ENCODE measurements around the gene FAM234A. TPM values are rescaled to one million over a fixed set of nuclear protein-coding genes. Genes with fewer than 3 reads are reported as not detected.

FAM234A gene
- total RNA-seq, 2 donors from 2014 or later = 123 to 130 TPM

DNA sequence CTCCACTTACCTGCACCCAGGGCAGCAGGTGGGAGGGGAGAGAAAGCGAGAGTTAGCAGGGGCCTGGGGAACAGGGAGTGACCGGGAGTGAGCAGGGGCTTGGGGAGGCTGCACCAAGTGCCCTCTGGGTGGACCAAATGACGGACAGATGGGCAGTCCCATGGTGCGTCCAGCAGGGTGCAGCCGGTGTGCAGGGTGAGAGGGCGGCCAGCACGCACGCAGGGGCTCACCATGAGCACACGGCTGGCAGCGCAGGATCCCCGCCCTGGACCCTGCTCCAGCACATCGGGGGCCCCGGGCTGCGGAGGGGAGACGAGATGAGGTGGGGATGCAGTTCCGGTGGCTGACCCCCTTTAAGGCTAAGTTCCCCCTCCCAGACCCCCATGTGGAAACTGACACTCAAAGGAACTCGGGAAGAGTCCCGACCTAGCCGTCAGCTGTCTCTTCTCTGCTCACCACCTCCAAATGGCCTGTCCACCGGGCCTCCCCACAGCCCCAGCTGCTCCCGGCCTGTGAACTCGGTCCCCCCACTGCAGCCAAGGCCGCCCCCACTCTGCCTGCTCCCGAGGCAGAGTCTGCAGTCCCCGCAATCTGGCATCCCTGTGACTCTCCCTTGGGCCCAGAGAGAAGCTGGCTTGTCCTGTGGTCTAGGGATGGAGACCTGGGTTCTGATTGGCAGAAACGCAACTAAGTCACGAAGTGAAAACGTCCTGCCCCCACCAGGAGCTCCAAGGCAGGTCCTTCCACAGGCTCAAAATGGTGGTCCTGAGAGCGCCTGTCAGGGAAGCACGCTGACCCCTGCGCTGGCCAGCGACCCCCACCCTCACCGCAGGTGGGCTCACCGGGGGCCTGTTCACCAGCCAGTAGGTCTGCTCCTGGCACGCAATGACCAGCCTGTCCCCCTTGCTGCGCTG is 38.3 kb downstream of the FAM234A start:
- H3K9me3 Mint-ChIP-seq = no peaks in the 10 kb centered on the region
- no peak for DNase-seq
- H3K27ac Mint-ChIP-seq = no peak overlapping the region
- H3K9ac ChIP-seq (ENCODE audit: extremely low read depth, low read length, poor library complexity, severe bottlenecking) = no peak overlapping the region
- H3K27me3 Mint-ChIP-seq (ENCODE audit: insufficient read depth) = peaks cover 27% of the 10 kb centered on the region
- WGBS, 2 experiments (ENCODE audit: insufficient coverage in 1 of 2, insufficient read length in 1 of 2) = 87 to 89% methylated on average over 17 to 35 of the region's 36 CpGs
- no peaks in the 10 kb centered on the region for H3K36me3 Mint-ChIP-seq (ENCODE audit: low read depth)
- no peaks in the 10 kb centered on the region for H3K9me3 ChIP-seq (ENCODE audit: control insufficient read depth, low read length)
- H3K4me1 Mint-ChIP-seq = no peaks in the 10 kb centered on the region
- no peaks in the 10 kb centered on the region for H3K4me1 ChIP-seq (ENCODE audit: control insufficient read depth, insufficient read depth, low read length)
- peaks cover 27% of the 10 kb centered on the region for H3K27me3 ChIP-seq (ENCODE audit: control insufficient read depth, insufficient read depth, low read length, poor library complexity, severe bottlenecking)
- H3K4me3 Mint-ChIP-seq = no peak overlapping the region
- H3K4me3 ChIP-seq (ENCODE audit: low read length) = no peak overlapping the region
- H3K36me3 ChIP-seq (ENCODE audit: control insufficient read depth, insufficient read depth, low read length) = no peaks in the 10 kb centered on the region
- TF ChIP-seq, protein P1, sequence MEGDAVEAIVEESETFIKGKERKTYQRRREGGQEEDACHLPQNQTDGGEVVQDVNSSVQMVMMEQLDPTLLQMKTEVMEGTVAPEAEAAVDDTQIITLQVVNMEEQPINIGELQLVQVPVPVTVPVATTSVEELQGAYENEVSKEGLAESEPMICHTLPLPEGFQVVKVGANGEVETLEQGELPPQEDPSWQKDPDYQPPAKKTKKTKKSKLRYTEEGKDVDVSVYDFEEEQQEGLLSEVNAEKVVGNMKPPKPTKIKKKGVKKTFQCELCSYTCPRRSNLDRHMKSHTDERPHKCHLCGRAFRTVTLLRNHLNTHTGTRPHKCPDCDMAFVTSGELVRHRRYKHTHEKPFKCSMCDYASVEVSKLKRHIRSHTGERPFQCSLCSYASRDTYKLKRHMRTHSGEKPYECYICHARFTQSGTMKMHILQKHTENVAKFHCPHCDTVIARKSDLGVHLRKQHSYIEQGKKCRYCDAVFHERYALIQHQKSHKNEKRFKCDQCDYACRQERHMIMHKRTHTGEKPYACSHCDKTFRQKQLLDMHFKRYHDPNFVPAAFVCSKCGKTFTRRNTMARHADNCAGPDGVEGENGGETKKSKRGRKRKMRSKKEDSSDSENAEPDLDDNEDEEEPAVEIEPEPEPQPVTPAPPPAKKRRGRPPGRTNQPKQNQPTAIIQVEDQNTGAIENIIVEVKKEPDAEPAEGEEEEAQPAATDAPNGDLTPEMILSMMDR (conservative IDR thresholded peaks at IDR 0.05) = no peak
- H3K27ac ChIP-seq (ENCODE audit: low read depth, low read length) = no peak overlapping the region

DNA sequence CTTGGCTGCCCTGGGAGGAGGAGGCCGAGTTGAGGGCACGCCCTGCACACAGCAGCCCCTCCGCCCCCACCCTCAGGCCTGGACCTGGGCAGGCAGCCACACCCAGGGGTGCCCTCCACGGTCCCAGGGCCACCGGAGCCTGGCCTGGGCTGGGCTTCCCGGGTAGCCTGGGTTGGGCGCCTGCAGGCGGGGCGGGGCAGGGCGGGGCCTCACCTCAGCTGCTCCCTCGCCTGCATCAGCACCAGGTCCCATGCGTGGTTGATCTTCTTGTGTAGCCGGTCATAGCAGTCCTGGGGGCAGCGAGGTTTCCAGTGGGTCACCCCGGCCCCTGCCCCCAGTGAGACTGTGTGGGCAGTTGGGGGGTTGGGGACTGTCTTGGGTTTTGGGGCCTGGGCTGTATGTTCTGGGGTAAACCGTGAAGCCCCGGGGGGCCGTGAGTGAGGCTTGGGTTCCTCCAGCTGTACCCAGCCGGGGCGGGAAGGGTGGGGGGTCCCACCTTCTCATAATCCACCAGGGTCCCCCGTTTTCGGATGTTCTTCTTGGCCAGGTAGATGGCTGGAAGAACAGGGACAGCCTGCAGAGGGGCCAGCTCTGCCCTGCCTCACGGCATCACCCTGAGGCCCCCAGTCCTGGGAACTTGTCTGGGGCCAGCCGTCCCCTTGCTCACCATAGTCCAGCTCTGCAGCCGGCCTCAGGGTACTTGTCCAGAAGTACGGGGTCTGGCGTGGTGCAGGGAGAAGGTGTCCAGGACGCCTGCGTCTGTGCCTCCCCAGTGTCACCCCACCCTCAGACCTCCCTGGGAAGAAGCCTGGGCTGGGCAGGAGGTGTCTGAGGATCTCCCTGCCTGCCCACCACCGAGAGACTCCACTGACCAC is 39.2 kb downstream of the FAM234A start:
- no peak overlapping the region for H3K27ac ChIP-seq (ENCODE audit: low read depth, low read length)
- H3K9ac ChIP-seq (ENCODE audit: extremely low read depth, low read length, poor library complexity, severe bottlenecking) = no peak overlapping the region
- no peak overlapping the region for H3K4me3 Mint-ChIP-seq
- WGBS, 2 experiments (ENCODE audit: insufficient coverage in 1 of 2, insufficient read length in 1 of 2) = 90 to 91% methylated on average over 6 to 30 of the region's 30 CpGs
- no peak for DNase-seq
- no peak overlapping the region for H3K4me3 ChIP-seq (ENCODE audit: low read length)
- no peaks in the 10 kb centered on the region for H3K4me1 ChIP-seq (ENCODE audit: control insufficient read depth, insufficient read depth, low read length)
- H3K36me3 Mint-ChIP-seq (ENCODE audit: low read depth) = no peaks in the 10 kb centered on the region
- no peaks in the 10 kb centered on the region for H3K36me3 ChIP-seq (ENCODE audit: control insufficient read depth, insufficient read depth, low read length)
- H3K27me3 ChIP-seq (ENCODE audit: control insufficient read depth, insufficient read depth, low read length, poor library complexity, severe bottlenecking) = peaks cover 27% of the 10 kb centered on the region
- H3K9me3 ChIP-seq (ENCODE audit: control insufficient read depth, low read length) = no peaks in the 10 kb centered on the region
- H3K27ac Mint-ChIP-seq = no peak overlapping the region
- TF ChIP-seq, protein P1 (conservative IDR thresholded peaks at IDR 0.05) = no peak
- no peaks in the 10 kb centered on the region for H3K4me1 Mint-ChIP-seq
- H3K9me3 Mint-ChIP-seq = no peaks in the 10 kb centered on the region
- peaks cover 29% of the 10 kb centered on the region for H3K27me3 Mint-ChIP-seq (ENCODE audit: insufficient read depth)

DNA sequence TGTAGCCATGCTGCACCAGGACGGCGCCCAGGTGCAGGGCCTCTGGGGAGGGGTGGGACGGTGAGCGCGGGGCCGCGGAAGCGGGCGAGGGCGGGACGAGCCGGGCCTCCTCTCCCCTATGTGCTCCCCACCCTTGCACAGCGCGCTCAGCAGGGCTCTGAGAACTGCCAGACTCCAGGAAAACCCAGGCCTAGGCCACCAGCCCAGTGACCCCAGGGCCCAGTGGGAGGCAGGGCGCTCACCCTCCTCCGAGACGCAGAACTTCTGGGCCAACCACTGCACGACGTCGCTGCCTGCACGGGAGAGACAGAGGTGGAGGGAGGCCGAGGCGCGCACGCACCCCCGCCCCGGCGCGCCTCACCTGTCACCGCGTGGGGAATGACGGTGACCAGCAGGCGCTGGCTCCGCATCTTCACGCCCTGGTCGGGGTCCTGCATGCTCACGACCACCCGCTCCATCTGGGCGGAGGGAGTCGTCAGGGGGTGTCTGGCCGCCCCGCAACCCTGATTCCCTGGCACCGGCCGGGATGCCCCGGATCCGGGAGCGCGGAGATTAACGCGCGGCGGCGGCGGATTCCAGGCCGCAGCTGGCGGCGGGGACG is 40.5 kb downstream of the FAM234A start:
- no peak overlapping the region for H3K27ac ChIP-seq (ENCODE audit: low read depth, low read length)
- H3K4me1 ChIP-seq (ENCODE audit: control insufficient read depth, insufficient read depth, low read length) = no peaks in the 10 kb centered on the region
- Mint-ChIP-seq H3K9me3 (no peaks in the 10 kb centered on the region), H3K4me1 (no peaks in the 10 kb centered on the region), H3K36me3 (ENCODE audit: low read depth) (no peaks in the 10 kb centered on the region), H3K27ac (no peak overlapping the region), H3K4me3 (peak overlapping the region; percentile 51), H3K27me3 (ENCODE audit: insufficient read depth) (peaks cover 29% of the 10 kb centered on the region)
- 6 to 11% methylated on average over 22 to 58 of the region's 58 CpGs for WGBS, 2 experiments (ENCODE audit: insufficient coverage in 1 of 2, insufficient read length in 1 of 2)
- peaks cover 27% of the 10 kb centered on the region for H3K27me3 ChIP-seq (ENCODE audit: control insufficient read depth, insufficient read depth, low read length, poor library complexity, severe bottlenecking)
- TF ChIP-seq, protein P1 (conservative IDR thresholded peaks at IDR 0.05) = no peak
- H3K4me3 ChIP-seq (ENCODE audit: low read length) = no peak overlapping the region
- no peak overlapping the region for H3K9ac ChIP-seq (ENCODE audit: extremely low read depth, low read length, poor library complexity, severe bottlenecking)
- no peaks in the 10 kb centered on the region for H3K36me3 ChIP-seq (ENCODE audit: control insufficient read depth, insufficient read depth, low read length)
- peak; percentile 79 for DNase-seq
- H3K9me3 ChIP-seq (ENCODE audit: control insufficient read depth, low read length) = no peaks in the 10 kb centered on the region
